Stomach (tissue), 9 donors: ENCODE data around the gene UTP4. TPM values are rescaled to one million over a fixed set of nuclear protein-coding genes. Genes with fewer than 3 reads are reported as not detected.
"Not testable (repeated sequence)": the region's sequence is repeated elsewhere in the genome, so short reads cannot be mapped to it uniquely, and the experiment has no call there.

Experiments
- DNase-seq, 2 donors: peaks; one replicate each; pipeline versions ENCODE4 v3.0.0 to v3.0.0-alpha.2; 2013 to 2019
- H3K27ac ChIP-seq, 5 donors: fragments of 200-600 bp in 4 of 5; sonication (generic) in 4 of 5; one replicate each; pipeline ENCODE4 v1.5.1; 2013 to 2019; ENCODE audit warnings: mild to moderate bottlenecking in 1 of 5, moderate library complexity in 1 of 5
- H3K27me3 ChIP-seq, 3 donors: fragments of 200-600 bp; sonication (generic); one replicate each; pipeline ENCODE4 v1.5.1; 2017 to 2019; ENCODE audit warnings: mixed run types in 1 of 3
- H3K36me3 ChIP-seq, 4 donors: fragments of 200-600 bp; sonication (generic); 1 replicate in 3 of 4; 2 replicates in 1 of 4; pipeline ENCODE4 v1.5.1; 2016 to 2019
- H3K4me1 ChIP-seq, 4 donors: fragments of 200-600 bp; sonication (generic); one replicate each; pipeline ENCODE4 v1.5.1; 2016 to 2019
- H3K4me3 ChIP-seq, 4 donors: fragments of 200-600 bp; sonication (generic) in 3 of 4; one replicate each; pipeline ENCODE4 v1.5.1; 2016 to 2019; ENCODE audit warnings: mild to moderate bottlenecking in 1 of 4
- H3K9me3 ChIP-seq, 4 donors: fragments of 200-600 bp; sonication (generic); one replicate each; pipeline ENCODE4 v1.5.1; 2016 to 2019
- CTCF ChIP-seq, 7 experiments: fragments of 450-650 bp in 4 of 7; fragments of 200-600 bp in 3 of 7; sonication (generic) in 3 of 7; IDR thresholded peaks; one replicate each; pipeline ENCODE4 v1.5.1; 2016 to 2019; ENCODE audit warnings: antibody characterized with exemption in 7 of 7, control low read depth in 2 of 7, mild to moderate bottlenecking in 1 of 7
- EP300 ChIP-seq: sonication (generic); formaldehyde crosslinking; IDR thresholded peaks from one replicate; pipeline ENCODE4 v1.6.1; 2017; ENCODE audit warnings: antibody characterized with exemption
- POLR2A ChIP-seq, 4 donors: fragments of 450-650 bp; IDR thresholded peaks; one replicate each; pipeline ENCODE4 v1.6.1; 2016; ENCODE audit warnings: antibody characterized with exemption in 4 of 4, control low read depth in 2 of 4, mild to moderate bottlenecking in 1 of 4, moderate library complexity in 1 of 4
- POLR2AphosphoS5 ChIP-seq, 3 donors: sonication (generic); formaldehyde crosslinking; IDR thresholded peaks; one replicate each; pipeline ENCODE4 v1.6.1; 2016; ENCODE audit warnings: antibody characterized with exemption in 3 of 3
- WGBS, 5 donors: extraction: QIAGEN DNeasy Blood & Tissue Kit in 3 of 5; methylation state at CpG; one replicate each; pipeline versions ENCODE4 v1.1.5 to v1.1.7; 2013 to 2018; 5-methylcytosine and 5-hydroxymethylcytosine counted together
- intact Hi-C: fragments of 100-400 bp; cut with DNase I; formaldehyde crosslinking; loops from one replicate; pipeline ENCODE4 v1.15.1; 2023; ENCODE audit warnings: low total_unique reads
- polyA plus RNA-seq, 3 donors: library from polyadenylated mRNA; stranded (reverse); fragments of 200-250 nt; gene quantifications; one replicate each; pipeline ENCODE4 v1.2.3, GENCODE V29; 2013
- total RNA-seq, 5 donors: library from RNA; depleted of rRNA; stranded (reverse); fragments of >200 nt; gene quantifications; one replicate each; pipeline versions ENCODE4 v1.1.0 to v1.2.3, GENCODE V29; 2014 to 2016
- donor health status: healthy with polysubstance abuse.
- donor health status: Bipolar disorder and iron deficiency.
- donor health status: healthy.

UTP4 gene
- total and polyA plus RNA-seq, 8 donors, result 8.1 to 68.8 (median 30.9) TPM

DNA sequence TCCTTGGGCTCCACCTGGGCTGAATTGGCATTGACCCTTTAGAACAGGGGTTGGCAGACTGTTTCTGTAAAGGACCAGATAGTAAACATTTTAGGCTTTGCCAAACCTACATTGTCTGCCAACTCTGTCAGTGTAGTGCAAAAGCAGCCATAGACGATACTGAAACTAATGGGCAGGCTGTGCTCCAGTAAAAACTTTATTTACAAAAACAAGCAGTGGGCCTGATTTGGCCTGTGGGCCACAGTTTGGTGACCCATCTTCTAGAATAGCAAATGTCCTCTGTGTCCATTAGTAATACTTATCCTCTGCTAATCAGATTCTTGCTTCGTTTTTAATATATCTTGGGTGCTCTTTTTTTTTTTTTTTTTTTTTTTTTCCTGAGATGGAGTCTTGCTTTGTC lies 6.2 kb downstream of the UTP4 start:
- Histone ChIP-seq H3K27me3 (no peaks in the 10 kb centered on the region), H3K27ac (no peak overlapping the region), H3K9me3 (no peaks in the 10 kb centered on the region), H3K36me3 (peaks cover 15 to 78% (median 72%) of the 10 kb centered on the region in 4 donors), H3K4me1 (peaks cover under 1 to 18% (median 9%) of the 10 kb centered on the region in 4 donors), H3K4me3 (no peak overlapping the region)
- intact Hi-C loops, result no loop called here
- no peak for DNase-seq
- TF ChIP-seq POLR2A (IDR thresholded peaks at IDR 0.05), result no peak
- no peak for TF ChIP-seq CTCF (IDR thresholded peaks at IDR 0.05)
- no peak for TF ChIP-seq EP300
- no peak for TF ChIP-seq POLR2AphosphoS5 (IDR thresholded peaks at IDR 0.05)
- WGBS, 5 donors, result 74 to 84% (median 81%) methylated on average over 2 of the region's 2 CpGs

DNA sequence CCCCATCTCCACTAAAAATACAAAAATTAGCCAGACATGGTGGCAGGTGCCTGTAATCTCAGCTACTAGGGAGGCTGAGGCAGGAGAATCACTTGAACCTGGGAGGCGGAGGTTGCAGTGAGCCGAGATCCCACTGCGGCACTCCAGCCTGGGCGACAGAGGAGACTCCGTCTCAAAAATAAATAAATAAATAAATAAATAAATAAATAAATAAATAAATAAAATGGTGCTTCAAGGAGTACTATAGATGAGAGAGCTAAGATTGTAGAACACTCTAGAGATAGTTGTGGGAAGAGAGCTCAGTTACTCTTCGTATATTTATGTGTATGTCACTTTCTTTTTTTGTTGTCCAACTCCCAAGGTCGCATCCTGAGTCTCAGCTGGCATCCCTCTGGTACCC lies 7.0 kb downstream of the UTP4 start:
- H3K9me3 ChIP-seq, H3K4me3 ChIP-seq, DNase-seq, H3K27ac ChIP-seq, H3K27me3 ChIP-seq, intact Hi-C loops, H3K4me1 ChIP-seq: not testable (repeated sequence)
- 94 to 97% (median 95%) methylated on average over 7 of the region's 7 CpGs for WGBS, 5 donors
- H3K36me3 ChIP-seq, result peaks cover 17 to 86% (median 81%) of the 10 kb centered on the region in 4 donors

- 80 to 92% (median 82%) methylated on average over 5 of the region's 5 CpGs for WGBS, 5 donors
- no peak overlapping the region for H3K27ac ChIP-seq
- no peak overlapping the region for H3K4me3 ChIP-seq
- peaks cover 17 to 95% (median 91%) of the 10 kb centered on the region in 4 donors for H3K36me3 ChIP-seq
- H3K27me3 ChIP-seq, result no peaks in the 10 kb centered on the region
- H3K4me1 ChIP-seq, result peaks cover 0 to 9% (median 4%) of the 10 kb centered on the region in 4 donors
- no peak for DNase-seq
- intact Hi-C loops, result no loop called here
- no peak for TF ChIP-seq CTCF (IDR thresholded peaks at IDR 0.05)
- TF ChIP-seq EP300, result no peak
- no peak for TF ChIP-seq POLR2A (IDR thresholded peaks at IDR 0.05)
- TF ChIP-seq POLR2AphosphoS5 (IDR thresholded peaks at IDR 0.05), result no peak
- no peaks in the 10 kb centered on the region for H3K9me3 ChIP-seq
Observed at GRCh38 chr16:69141014-69141413, 8.6 kb downstream of the UTP4 start.

- WGBS, 5 donors, result 82 to 93% (median 91%) methylated on average over 2 to 4 of the region's 4 CpGs
- no peak for DNase-seq
- Histone ChIP-seq H3K4me1 (peaks cover 0 to 9% (median 4%) of the 10 kb centered on the region in 4 donors), H3K36me3 (peaks cover 21 to 99% (median 92%) of the 10 kb centered on the region in 4 donors), H3K27me3 (no peaks in the 10 kb centered on the region), H3K4me3 (no peak overlapping the region), H3K9me3 (no peaks in the 10 kb centered on the region), H3K27ac (no peak overlapping the region)
- no peak for TF ChIP-seq POLR2A (IDR thresholded peaks at IDR 0.05)
- TF ChIP-seq POLR2AphosphoS5 (IDR thresholded peaks at IDR 0.05), result no peak
- intact Hi-C loops, result no loop called here
Observed at GRCh38 chr16:69141936-69142335, 9.5 kb downstream of the UTP4 start.

GRCh38 chr16:69143116-69143515 lies 10.7 kb downstream of the UTP4 start:
- Histone ChIP-seq H3K9me3 (no peaks in the 10 kb centered on the region), H3K4me1 (peaks cover 0 to 9% (median 4%) of the 10 kb centered on the region in 4 donors), H3K27me3 (no peaks in the 10 kb centered on the region), H3K27ac (no peak overlapping the region), H3K36me3 (peaks cover 19 to 99% (median 87%) of the 10 kb centered on the region in 4 donors), H3K4me3 (no peak overlapping the region)
- intact Hi-C loops, result no loop called here
- 90 to 93% (median 92%) methylated on average over 11 of the region's 11 CpGs for WGBS, 5 donors
- no peak for DNase-seq
- TF ChIP-seq POLR2A (IDR thresholded peaks at IDR 0.05) (no peak), POLR2AphosphoS5 (IDR thresholded peaks at IDR 0.05) (no peak), CTCF (IDR thresholded peaks at IDR 0.05) (no peak), EP300 (no peak)
